SK-N-SH (cell line): ENCODE measurements around the gene AGMO. TPM values are rescaled to one million over a fixed set of nuclear protein-coding genes. Genes with fewer than 3 reads are reported as not detected.

Source experiments
- CTCF ChIA-PET: fragments of 300-600, 350-600 bp; formaldehyde crosslinking; extraction: SDS; loops from one replicate; lab custom pipeline; 2021; lab: Yijun Ruan, JAX
- POLR2A ChIA-PET: fragments of 350-600 bp; sonication (Branson Sonifier 250); formaldehyde crosslinking; extraction: SDS; loops from one replicate; lab custom pipeline; 2020; ENCODE audit warnings: antibody characterized with exemption, inconsistent platforms; lab: Yijun Ruan, JAX
- DNase-seq: peaks from one replicate; pipeline ENCODE4 v3.0.0; 2012
- H2AFZ ChIP-seq: fragments of 200-600 bp; sonication (generic); 2 replicates; pipeline ENCODE4 v1.8.1; 2016; ENCODE audit warnings: antibody characterized with exemption, mild to moderate bottlenecking, low read depth
- H3F3A ChIP-seq: fragments of 200-600 bp; sonication (generic); replicated peaks from 2 replicates; pipeline ENCODE3; 2016; ENCODE audit warnings: antibody characterized with exemption, mild to moderate bottlenecking; ENCODE audit not compliant: insufficient read depth
- H3K27ac ChIP-seq, 2 experiments: fragments of 200-500 bp in 1 of 2; fragments of 200-600 bp in 1 of 2; sonication (Bioruptor generic) in 1 of 2; sonication (generic), shearing (Covaris generic) in 1 of 2; 2 replicates each; pipeline versions ENCODE4 v1.5.1 to v1.6.1; 2014 to 2016; ENCODE audit warnings: low read depth in 2 of 2, inconsistent platforms in 1 of 2, low read length in 1 of 2, mild to moderate bottlenecking in 1 of 2, mixed read lengths in 1 of 2
- H3K27me3 ChIP-seq: fragments of 200-600 bp; sonication (generic), shearing (Covaris generic); 2 replicates; pipeline ENCODE4 v1.6.1; 2016; ENCODE audit warnings: mixed run types; ENCODE audit not compliant: insufficient read depth
- H3K36me3 ChIP-seq, 2 experiments: fragments of 200-500 bp in 1 of 2; fragments of 200-600 bp in 1 of 2; sonication (Bioruptor generic) in 1 of 2; sonication (generic) in 1 of 2; replicated peaks in 1 of 2; 2 replicates each; pipeline versions ENCODE3 to v1.5.1; 2014 to 2016; ENCODE audit warnings: low read length in 1 of 2, mild to moderate bottlenecking in 1 of 2; ENCODE audit not compliant: insufficient read depth in 2 of 2, control insufficient read depth in 1 of 2
- H3K4me1 ChIP-seq, 2 experiments: fragments of 200-500 bp in 1 of 2; fragments of 200-600 bp in 1 of 2; sonication (Bioruptor generic) in 1 of 2; sonication (generic), shearing (Covaris generic) in 1 of 2; 2 replicates each; pipeline versions ENCODE4 v1.5.1 to v1.6.1; 2014 to 2016; ENCODE audit warnings: low read depth in 1 of 2, low read length in 1 of 2, mixed run types in 1 of 2; ENCODE audit not compliant: insufficient read depth in 2 of 2, control insufficient read depth in 1 of 2
- H3K4me2 ChIP-seq: fragments of 200-600 bp; sonication (generic), shearing (Covaris generic); 2 replicates; pipeline ENCODE4 v1.6.1; 2017; ENCODE audit warnings: mixed run types
- H3K4me3 ChIP-seq, 2 experiments: fragments of 200-500 bp in 1 of 2; fragments of 200-600 bp in 1 of 2; sonication (Bioruptor generic) in 1 of 2; sonication (generic), shearing (Covaris generic) in 1 of 2; 2 replicates each; pipeline versions ENCODE4 v1.5.1 to v1.8.1; 2014 to 2016; ENCODE audit warnings: low read depth in 2 of 2, inconsistent platforms in 1 of 2, low read length in 1 of 2, mild to moderate bottlenecking in 1 of 2, mixed read lengths in 1 of 2, moderate library complexity in 1 of 2
- H3K79me2 ChIP-seq: fragments of 200-600 bp; sonication (generic); 2 replicates; pipeline ENCODE4 v1.8.1; 2017; ENCODE audit warnings: mild to moderate bottlenecking; ENCODE audit not compliant: insufficient read depth
- H3K9ac ChIP-seq: fragments of 200-600 bp; sonication (generic); 2 replicates; pipeline ENCODE4 v1.6.1; 2017; ENCODE audit warnings: mixed run types
- H3K9me2 ChIP-seq: fragments of 200-600 bp; sonication (generic); 2 replicates; pipeline ENCODE4 v1.6.1; 2017; ENCODE audit warnings: mixed run types
- H3K9me3 ChIP-seq: fragments of 200-600 bp; sonication (generic); 2 replicates; pipeline ENCODE4 v1.6.1; 2017; ENCODE audit warnings: mixed run types, mild to moderate bottlenecking, moderate library complexity
- H4K20me1 ChIP-seq: fragments of 200-600 bp; sonication (generic); 2 replicates; pipeline ENCODE4 v1.6.1; 2017; ENCODE audit warnings: mild to moderate bottlenecking, mixed run types; ENCODE audit not compliant: insufficient read depth
- CHD2 ChIP-seq: fragments of 150-350 bp; IDR thresholded peaks from 2 replicates; pipeline ENCODE4 v1.6.1; 2018; ENCODE audit warnings: low read length; ENCODE audit not compliant: partially characterized antibody
- EZH2phosphoT487 ChIP-seq: fragments of 200-600 bp; sonication (generic); IDR thresholded peaks from 2 replicates; pipeline ENCODE4 v1.6.1; 2017; ENCODE audit warnings: low read depth, mixed run types, mild to moderate bottlenecking, antibody characterized with exemption, moderate library complexity, borderline replicate concordance
- FOSL2 ChIP-seq: IDR thresholded peaks from 2 replicates; pipeline ENCODE4 v1.4.0; 2012; ENCODE audit warnings: low read depth, mild to moderate bottlenecking, moderate library complexity, borderline replicate concordance
- FOXM1 ChIP-seq: IDR thresholded peaks from 2 replicates; pipeline ENCODE4 v1.4.0; 2012; ENCODE audit warnings: low read depth, mild to moderate bottlenecking
- GABPA ChIP-seq: IDR thresholded peaks from 2 replicates; pipeline ENCODE4 v1.4.0; 2012; ENCODE audit warnings: low read depth, mild to moderate bottlenecking
- POLR2AphosphoS5 ChIP-seq: IDR thresholded peaks from 2 replicates; pipeline ENCODE4 v1.6.1; 2012; ENCODE audit warnings: low read depth, low read length
- RAD21 ChIP-seq: IDR thresholded peaks from 2 replicates; pipeline ENCODE4 v1.6.1; 2012; ENCODE audit warnings: mild to moderate bottlenecking, low read length
- RXRA ChIP-seq: IDR thresholded peaks from 2 replicates; pipeline ENCODE4 v1.4.0; 2012; ENCODE audit warnings: low read depth, mild to moderate bottlenecking, borderline replicate concordance
- SMC3 ChIP-seq: IDR thresholded peaks from 2 replicates; pipeline ENCODE4 v1.6.1; 2012; ENCODE audit warnings: low read depth, low read length, improper control_type of control experiment
- WGBS: methylation state at CpG from one replicate; pipeline ENCODE4 v1.1.6; 2017; ENCODE audit warnings: low lambda C conversion rate; 5-methylcytosine and 5-hydroxymethylcytosine counted together
- polyA plus RNA-seq, 3 experiments: library from polyadenylated mRNA; depleted of rRNA; stranded (reverse); fragments of >200 nt; gene quantifications; 2 replicates each; pipeline ENCODE4 v1.2.3, GENCODE V29; 2012
- TF ChIP-seq, protein P1 (sequence below): fragments of 150-350 bp; IDR thresholded peaks from 2 replicates; pipeline ENCODE4 v1.6.1; 2016; ENCODE audit warnings: mild to moderate bottlenecking, low read depth, low read length
- TF ChIP-seq, protein P2 (sequence below): IDR thresholded peaks from 2 replicates; pipeline ENCODE4 v1.4.0; 2012; ENCODE audit warnings: low read depth, borderline replicate concordance

AGMO gene
- polyA plus RNA-seq, 1 of the 3 experiments (the other 2 are of a cell fraction): 0.05 TPM

DNA sequence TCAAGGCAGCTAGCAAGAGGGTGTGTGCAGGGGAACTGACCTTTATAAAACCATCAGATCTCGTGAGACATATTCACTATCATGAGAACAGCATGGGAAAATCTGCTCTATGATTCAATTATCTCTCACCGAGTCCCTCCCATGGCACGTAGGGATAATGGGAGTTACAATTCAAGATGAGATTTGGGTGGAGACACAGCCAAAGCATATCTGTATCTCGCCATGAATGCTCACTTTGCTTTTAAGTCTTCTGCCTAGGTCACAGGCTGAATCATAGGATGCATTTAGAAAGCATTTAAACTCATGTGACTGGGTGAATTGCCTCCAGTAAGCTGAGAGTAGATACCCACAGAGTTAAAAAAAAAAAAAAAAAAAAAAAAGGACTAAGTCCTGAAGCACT, 220.0 kb downstream of the AGMO start:
- CTCF ChIA-PET: no interaction called here
- no peaks in the 10 kb centered on the region for H3K9me2 ChIP-seq
- DNase-seq: no peak
- H3K4me3 ChIP-seq: no peak overlapping the region
- H2AFZ ChIP-seq: no peak overlapping the region
- no peaks in the 10 kb centered on the region for H3F3A ChIP-seq
- no peak overlapping the region for H3K27ac ChIP-seq
- no peak overlapping the region for H3K9ac ChIP-seq
- 12% methylated on average over 4 of the region's 4 CpGs for WGBS
- H3K36me3 ChIP-seq: no peaks in the 10 kb centered on the region
- POLR2A ChIA-PET: no interaction called here
- no peaks in the 10 kb centered on the region for H3K4me1 ChIP-seq
- no peaks in the 10 kb centered on the region for H3K79me2 ChIP-seq
- H4K20me1 ChIP-seq: no peaks in the 10 kb centered on the region
- H3K4me2 ChIP-seq: no peak overlapping the region
- TF ChIP-seq, protein P1, sequence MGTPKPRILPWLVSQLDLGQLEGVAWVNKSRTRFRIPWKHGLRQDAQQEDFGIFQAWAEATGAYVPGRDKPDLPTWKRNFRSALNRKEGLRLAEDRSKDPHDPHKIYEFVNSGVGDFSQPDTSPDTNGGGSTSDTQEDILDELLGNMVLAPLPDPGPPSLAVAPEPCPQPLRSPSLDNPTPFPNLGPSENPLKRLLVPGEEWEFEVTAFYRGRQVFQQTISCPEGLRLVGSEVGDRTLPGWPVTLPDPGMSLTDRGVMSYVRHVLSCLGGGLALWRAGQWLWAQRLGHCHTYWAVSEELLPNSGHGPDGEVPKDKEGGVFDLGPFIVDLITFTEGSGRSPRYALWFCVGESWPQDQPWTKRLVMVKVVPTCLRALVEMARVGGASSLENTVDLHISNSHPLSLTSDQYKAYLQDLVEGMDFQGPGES: no peak
- TF ChIP-seq, protein P2, sequence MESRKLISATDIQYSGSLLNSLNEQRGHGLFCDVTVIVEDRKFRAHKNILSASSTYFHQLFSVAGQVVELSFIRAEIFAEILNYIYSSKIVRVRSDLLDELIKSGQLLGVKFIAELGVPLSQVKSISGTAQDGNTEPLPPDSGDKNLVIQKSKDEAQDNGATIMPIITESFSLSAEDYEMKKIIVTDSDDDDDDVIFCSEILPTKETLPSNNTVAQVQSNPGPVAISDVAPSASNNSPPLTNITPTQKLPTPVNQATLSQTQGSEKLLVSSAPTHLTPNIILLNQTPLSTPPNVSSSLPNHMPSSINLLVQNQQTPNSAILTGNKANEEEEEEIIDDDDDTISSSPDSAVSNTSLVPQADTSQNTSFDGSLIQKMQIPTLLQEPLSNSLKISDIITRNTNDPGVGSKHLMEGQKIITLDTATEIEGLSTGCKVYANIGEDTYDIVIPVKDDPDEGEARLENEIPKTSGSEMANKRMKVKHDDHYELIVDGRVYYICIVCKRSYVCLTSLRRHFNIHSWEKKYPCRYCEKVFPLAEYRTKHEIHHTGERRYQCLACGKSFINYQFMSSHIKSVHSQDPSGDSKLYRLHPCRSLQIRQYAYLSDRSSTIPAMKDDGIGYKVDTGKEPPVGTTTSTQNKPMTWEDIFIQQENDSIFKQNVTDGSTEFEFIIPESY: no peak
- TF ChIP-seq POLR2AphosphoS5: no peak
- TF ChIP-seq CHD2: no peak
- no peak for TF ChIP-seq GABPA
- no peak for TF ChIP-seq RXRA
- TF ChIP-seq FOSL2: no peak
- TF ChIP-seq SMC3: no peak
- TF ChIP-seq RAD21: no peak
- no peak for TF ChIP-seq FOXM1
- no peaks in the 10 kb centered on the region; the same call in 1 of the 2 replicates for H3K9me3 ChIP-seq
- H3K27me3 ChIP-seq: no peaks in the 10 kb centered on the region

DNA sequence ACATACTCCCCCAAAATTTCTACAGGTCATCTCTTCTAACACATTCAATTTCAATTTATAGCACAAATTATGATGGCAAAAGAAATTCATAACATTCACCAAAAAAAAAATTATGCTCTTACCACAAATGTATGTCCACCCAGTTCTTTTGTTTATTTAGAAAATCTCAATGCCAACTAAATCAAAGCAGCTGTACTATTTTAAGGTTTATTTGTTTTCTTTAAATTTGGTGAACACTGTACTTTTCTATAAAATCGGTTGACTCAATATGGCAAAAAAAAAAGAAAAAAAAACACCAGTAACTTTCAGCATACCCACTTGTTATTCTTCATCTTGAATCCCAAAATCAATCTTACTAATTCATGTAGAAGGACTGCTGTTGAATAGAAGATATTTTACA, 225.7 kb downstream of the AGMO start:
- Histone ChIP-seq H4K20me1 (no peaks in the 10 kb centered on the region), H3K27me3 (no peaks in the 10 kb centered on the region), H3K36me3 (no peaks in the 10 kb centered on the region), H2AFZ (no peak overlapping the region), H3K79me2 (no peaks in the 10 kb centered on the region), H3F3A (no peaks in the 10 kb centered on the region), H3K9me3 (no peaks in the 10 kb centered on the region; the same call in 1 of the 2 replicates), H3K9ac (no peak overlapping the region), H3K9me2 (no peaks in the 10 kb centered on the region), H3K4me1 (no peaks in the 10 kb centered on the region), H3K4me3 (no peak overlapping the region), H3K4me2 (no peak overlapping the region), H3K27ac (no peak overlapping the region)
- DNase-seq: no peak
- WGBS: 34% methylated on average over 1 of the region's 1 CpG
- TF ChIP-seq EZH2phosphoT487: no peak
- TF ChIP-seq, protein P2: no peak
- POLR2A ChIA-PET: no interaction called here
- CTCF ChIA-PET: no interaction called here
